ENCODE data around the gene PDXDC1. TPM values are rescaled to one million over a fixed set of nuclear protein-coding genes. Genes with fewer than 3 reads are reported as not detected.

PDXDC1 gene
- total RNA-seq, 1 donor from 2014 or later = 69.1 TPM

GRCh38 chr16:15032547-15033308 lies 57.9 kb downstream of the PDXDC1 start:
- Mint-ChIP-seq H3K9me3 (no peaks in the 10 kb centered on the region), H3K4me1 (no peaks in the 10 kb centered on the region), H3K4me3 (no peak overlapping the region), H3K27me3 (ENCODE audit: insufficient read depth, low read depth) (peaks cover 3% of the 10 kb centered on the region), H3K27ac (no peak overlapping the region), H3K36me3 (peaks cover 27% of the 10 kb centered on the region)
- Histone ChIP-seq H4K20me1 (ENCODE audit: low read depth) (peaks cover 19% of the 10 kb centered on the region), H2AFZ (replicated peaks) (no peak overlapping the region), H3K79me2 (ENCODE audit: low read depth) (no peaks in the 10 kb centered on the region), H3K4me1 (peaks cover 3% of the 10 kb centered on the region), H3K4me3 (no peak overlapping the region), H3F3A (ENCODE audit: low read depth) (peaks cover 8% of the 10 kb centered on the region), H3K9me3 (ENCODE audit: low read depth) (no peaks in the 10 kb centered on the region), H3K36me3 (no peaks in the 10 kb centered on the region), H3K27me3 (no peaks in the 10 kb centered on the region), H3K27ac (no peak overlapping the region), H3K4me2 (no peak overlapping the region), H3K9ac (no peak overlapping the region)
- DNase-seq (ENCODE audit: low spot score) = no peak
- TF ChIP-seq EZH2 (IDR thresholded peaks at IDR 0.05) = no peak
- no peak for TF ChIP-seq CTCF (IDR thresholded peaks at IDR 0.05)

- peaks cover 30% of the 10 kb centered on the region for H3K36me3 Mint-ChIP-seq
- no peak overlapping the region for H3K27ac Mint-ChIP-seq
Observed at GRCh38 chr16:15033309-15033707, 58.5 kb downstream of the PDXDC1 start.

GRCh38 chr16:15034266-15035162 lies 59.7 kb downstream of the PDXDC1 start:
- peaks cover 4% of the 10 kb centered on the region for H3K4me1 Mint-ChIP-seq
- H3K4me3 ChIP-seq = no peak overlapping the region
- no peak overlapping the region for H3K27ac Mint-ChIP-seq
- no peak overlapping the region for H3K4me3 Mint-ChIP-seq
- peaks cover 3% of the 10 kb centered on the region for H3K4me1 ChIP-seq
- peaks cover 3% of the 10 kb centered on the region for H3K27me3 Mint-ChIP-seq (ENCODE audit: insufficient read depth, low read depth)
- H3K4me2 ChIP-seq = no peak overlapping the region
- no peak overlapping the region for H2AFZ ChIP-seq (replicated peaks)
- H3K27me3 ChIP-seq = no peaks in the 10 kb centered on the region
- H3K79me2 ChIP-seq (ENCODE audit: low read depth) = no peaks in the 10 kb centered on the region
- H3K36me3 Mint-ChIP-seq = peaks cover 28% of the 10 kb centered on the region
- H4K20me1 ChIP-seq (ENCODE audit: low read depth) = peaks cover 7% of the 10 kb centered on the region
- H3K27ac ChIP-seq = no peak overlapping the region
- H3K36me3 ChIP-seq = no peaks in the 10 kb centered on the region
- H3K9me3 ChIP-seq (ENCODE audit: low read depth) = no peaks in the 10 kb centered on the region
- no peak for TF ChIP-seq CTCF (IDR thresholded peaks at IDR 0.05)
- no peak for TF ChIP-seq EZH2 (IDR thresholded peaks at IDR 0.05)
- no peak for TF ChIP-seq EZH2phosphoT487 (IDR thresholded peaks at IDR 0.05)
- no peak overlapping the region for H3K9ac ChIP-seq
- H3F3A ChIP-seq (ENCODE audit: low read depth) = peaks cover 5% of the 10 kb centered on the region
- H3K9me3 Mint-ChIP-seq = no peaks in the 10 kb centered on the region
- DNase-seq (ENCODE audit: low spot score) = no peak

More at GRCh38 chr16:15033309-15033707, 58.5 kb downstream of the PDXDC1 start:
- Histone ChIP-seq H2AFZ (replicated peaks) (no peak overlapping the region), H3K79me2 (ENCODE audit: low read depth) (no peaks in the 10 kb centered on the region), H3K27ac (no peak overlapping the region), H3K4me3 (no peak overlapping the region), H3K27me3 (no peaks in the 10 kb centered on the region), H3K36me3 (no peaks in the 10 kb centered on the region), H3K9ac (no peak overlapping the region), H3K4me1 (peaks cover 3% of the 10 kb centered on the region), H4K20me1 (ENCODE audit: low read depth) (peaks cover 18% of the 10 kb centered on the region), H3K4me2 (no peak overlapping the region), H3F3A (ENCODE audit: low read depth) (peaks cover 8% of the 10 kb centered on the region), H3K9me3 (ENCODE audit: low read depth) (no peaks in the 10 kb centered on the region)
- DNase-seq (ENCODE audit: low spot score) = no peak
- H3K4me3 Mint-ChIP-seq = no peak overlapping the region
- H3K9me3 Mint-ChIP-seq = no peaks in the 10 kb centered on the region
- no peak for TF ChIP-seq CTCF (IDR thresholded peaks at IDR 0.05)
- TF ChIP-seq EZH2phosphoT487 (IDR thresholded peaks at IDR 0.05) = no peak
- no peak for TF ChIP-seq EZH2 (IDR thresholded peaks at IDR 0.05)
- no peaks in the 10 kb centered on the region for H3K4me1 Mint-ChIP-seq
- peaks cover 3% of the 10 kb centered on the region for H3K27me3 Mint-ChIP-seq (ENCODE audit: insufficient read depth, low read depth)

Data from neural progenitor cell (in vitro differentiated cells).